OCI-LY3 (cell line): Measurements from ENCODE around the gene MCTP2.
"Not testable (repeated sequence)": the region's sequence is repeated elsewhere in the genome, so short reads cannot be mapped to it uniquely, and the experiment has no call there.

Source experiments
- EZH2phosphoT487 ChIP-seq: fragments of 200-600 bp; shearing (Covaris generic); IDR thresholded peaks from 2 replicates; pipeline ENCODE4 v1.6.1; 2018; ENCODE audit warnings: antibody characterized with exemption, mixed run types, low read depth
- TF ChIP-seq, protein P1 (sequence below): fragments of 200-600, 300-600 bp; sonication (generic); IDR thresholded peaks from 2 replicates; pipeline ENCODE4 v1.5.1; 2014; ENCODE audit warnings: antibody characterized with exemption, low read length, low read depth

GRCh38 chr15:94243003-94243402 lies 11.6 kb downstream of the MCTP2 start:
- TF ChIP-seq, protein P1, sequence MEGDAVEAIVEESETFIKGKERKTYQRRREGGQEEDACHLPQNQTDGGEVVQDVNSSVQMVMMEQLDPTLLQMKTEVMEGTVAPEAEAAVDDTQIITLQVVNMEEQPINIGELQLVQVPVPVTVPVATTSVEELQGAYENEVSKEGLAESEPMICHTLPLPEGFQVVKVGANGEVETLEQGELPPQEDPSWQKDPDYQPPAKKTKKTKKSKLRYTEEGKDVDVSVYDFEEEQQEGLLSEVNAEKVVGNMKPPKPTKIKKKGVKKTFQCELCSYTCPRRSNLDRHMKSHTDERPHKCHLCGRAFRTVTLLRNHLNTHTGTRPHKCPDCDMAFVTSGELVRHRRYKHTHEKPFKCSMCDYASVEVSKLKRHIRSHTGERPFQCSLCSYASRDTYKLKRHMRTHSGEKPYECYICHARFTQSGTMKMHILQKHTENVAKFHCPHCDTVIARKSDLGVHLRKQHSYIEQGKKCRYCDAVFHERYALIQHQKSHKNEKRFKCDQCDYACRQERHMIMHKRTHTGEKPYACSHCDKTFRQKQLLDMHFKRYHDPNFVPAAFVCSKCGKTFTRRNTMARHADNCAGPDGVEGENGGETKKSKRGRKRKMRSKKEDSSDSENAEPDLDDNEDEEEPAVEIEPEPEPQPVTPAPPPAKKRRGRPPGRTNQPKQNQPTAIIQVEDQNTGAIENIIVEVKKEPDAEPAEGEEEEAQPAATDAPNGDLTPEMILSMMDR: not testable (repeated sequence)
- not testable (repeated sequence) for TF ChIP-seq EZH2phosphoT487
